MG63 (cell line): Measurements from ENCODE around the gene PKHD1. TPM values are rescaled to one million over a fixed set of nuclear protein-coding genes. Genes with fewer than 3 reads are reported as not detected.
"Not testable (repeated sequence)": the region's sequence is repeated elsewhere in the genome, so short reads cannot be mapped to it uniquely, and the experiment has no call there.

ENCODE experiments used
- DNase-seq: peaks from one replicate; pipeline ENCODE4 v3.0.0-alpha.2; 2020
- H3K27me3 ChIP-seq: fragments of 250-450 bp; sonication (Bioruptor Pico); 2 replicates; pipeline ENCODE4 v1.5.1; 2020; ENCODE audit warnings: mild to moderate bottlenecking, moderate library complexity
- H3K36me3 ChIP-seq: fragments of 250-450 bp; sonication (Bioruptor Pico); 2 replicates; pipeline ENCODE4 v1.5.1; 2020; ENCODE audit warnings: mild to moderate bottlenecking, moderate library complexity
- H3K4me3 ChIP-seq: fragments of 250-450 bp; sonication (Bioruptor Pico); 2 replicates; pipeline ENCODE4 v1.5.1; 2020; ENCODE audit warnings: mild to moderate bottlenecking, moderate library complexity
- H3K9me3 ChIP-seq: fragments of 250-450 bp; sonication (Bioruptor Pico); 2 replicates; pipeline ENCODE4 v1.5.1; 2020; ENCODE audit warnings: mild to moderate bottlenecking, moderate library complexity
- total RNA-seq: library from RNA; depleted of rRNA; stranded (reverse); fragments of >200 nt; shearing (Covaris generic); gene quantifications from 2 replicates; pipeline ENCODE4 v1.2.3, GENCODE V29; 2014; ENCODE audit warnings: low replicate concordance

PKHD1 gene
- total RNA-seq, 1 experiment from 2014 or later = not detected

GRCh38 chr6:51885957-51886356 lies 201.5 kb downstream of the PKHD1 start:
- H3K27me3 ChIP-seq = no peaks in the 10 kb centered on the region
- no peaks in the 10 kb centered on the region for H3K9me3 ChIP-seq
- no peaks in the 10 kb centered on the region for H3K36me3 ChIP-seq
- H3K4me3 ChIP-seq = no peak overlapping the region
- DNase-seq = no peak

GRCh38 chr6:51868591-51869355 lies 218.6 kb downstream of the PKHD1 start:
- DNase-seq = peak; percentile 62
- Histone ChIP-seq H3K9me3 (no peaks in the 10 kb centered on the region), H3K36me3 (no peaks in the 10 kb centered on the region), H3K27me3 (no peaks in the 10 kb centered on the region), H3K4me3 (no peak overlapping the region)

GRCh38 chr6:51866867-51867266 lies 220.5 kb downstream of the PKHD1 start:
- Histone ChIP-seq H3K9me3 (no peaks in the 10 kb centered on the region), H3K36me3 (no peaks in the 10 kb centered on the region), H3K4me3 (no peak overlapping the region), H3K27me3 (no peaks in the 10 kb centered on the region)
- no peak for DNase-seq

- no peaks in the 10 kb centered on the region for H3K27me3 ChIP-seq
- no peak for DNase-seq
- H3K36me3 ChIP-seq = no peaks in the 10 kb centered on the region
- H3K9me3 ChIP-seq = no peaks in the 10 kb centered on the region
- H3K4me3 ChIP-seq = no peak overlapping the region
Observed at GRCh38 chr6:51865996-51866395, 221.4 kb downstream of the PKHD1 start.

- no peak overlapping the region for H3K4me3 ChIP-seq
- H3K27me3 ChIP-seq = no peaks in the 10 kb centered on the region
- no peaks in the 10 kb centered on the region for H3K36me3 ChIP-seq
- no peaks in the 10 kb centered on the region for H3K9me3 ChIP-seq
- no peak for DNase-seq
Observed at GRCh38 chr6:51865176-51865575, 222.2 kb downstream of the PKHD1 start.

GRCh38 chr6:51857134-51857533 lies 230.3 kb downstream of the PKHD1 start:
- no peak overlapping the region for H3K4me3 ChIP-seq
- H3K9me3 ChIP-seq = no peaks in the 10 kb centered on the region
- DNase-seq = no peak
- no peaks in the 10 kb centered on the region for H3K36me3 ChIP-seq
- no peaks in the 10 kb centered on the region for H3K27me3 ChIP-seq

- Histone ChIP-seq H3K9me3 (no peaks in the 10 kb centered on the region), H3K27me3 (no peaks in the 10 kb centered on the region), H3K4me3 (no peak overlapping the region), H3K36me3 (no peaks in the 10 kb centered on the region)
- no peak for DNase-seq
Observed at GRCh38 chr6:51856508-51856907, 230.9 kb downstream of the PKHD1 start.

GRCh38 chr6:51855310-51856082 lies 231.9 kb downstream of the PKHD1 start:
- H3K9me3 ChIP-seq = no peaks in the 10 kb centered on the region
- no peaks in the 10 kb centered on the region for H3K27me3 ChIP-seq
- no peak overlapping the region for H3K4me3 ChIP-seq
- no peaks in the 10 kb centered on the region for H3K36me3 ChIP-seq
- DNase-seq = no peak

- no peak overlapping the region for H3K4me3 ChIP-seq
- no peak for DNase-seq
- no peaks in the 10 kb centered on the region for H3K9me3 ChIP-seq
- no peaks in the 10 kb centered on the region for H3K27me3 ChIP-seq
- H3K36me3 ChIP-seq = no peaks in the 10 kb centered on the region
Observed at GRCh38 chr6:51854876-51855275, 232.5 kb downstream of the PKHD1 start.

- no peaks in the 10 kb centered on the region for H3K9me3 ChIP-seq
- H3K36me3 ChIP-seq = no peaks in the 10 kb centered on the region
Observed at GRCh38 chr6:51854347-51854746, 233.1 kb downstream of the PKHD1 start.

GRCh38 chr6:51853109-51853508 lies 234.3 kb downstream of the PKHD1 start:
- not testable (repeated sequence) for H3K4me3 ChIP-seq, H3K27me3 ChIP-seq, H3K9me3 ChIP-seq, H3K36me3 ChIP-seq, DNase-seq

More at GRCh38 chr6:51854347-51854746, 233.1 kb downstream of the PKHD1 start:
- no peak for DNase-seq
- H3K4me3 ChIP-seq = no peak overlapping the region
- no peaks in the 10 kb centered on the region for H3K27me3 ChIP-seq

GRCh38 chr6:51846531-51846930 lies 240.9 kb downstream of the PKHD1 start:
- H3K36me3 ChIP-seq = no peaks in the 10 kb centered on the region
- H3K4me3 ChIP-seq = no peak overlapping the region
- DNase-seq = no peak
- no peaks in the 10 kb centered on the region for H3K9me3 ChIP-seq
- no peaks in the 10 kb centered on the region for H3K27me3 ChIP-seq

- no peaks in the 10 kb centered on the region for H3K36me3 ChIP-seq
- no peaks in the 10 kb centered on the region for H3K9me3 ChIP-seq
- H3K4me3 ChIP-seq = no peak overlapping the region
- DNase-seq = peak; percentile 6
- H3K27me3 ChIP-seq = no peaks in the 10 kb centered on the region
Observed at GRCh38 chr6:51844336-51844735, 243.1 kb downstream of the PKHD1 start.

GRCh38 chr6:51843456-51844056 lies 243.9 kb downstream of the PKHD1 start:
- Histone ChIP-seq H3K4me3 (no peak overlapping the region), H3K9me3 (no peaks in the 10 kb centered on the region), H3K36me3 (no peaks in the 10 kb centered on the region), H3K27me3 (no peaks in the 10 kb centered on the region)
- no peak for DNase-seq

- DNase-seq = no peak
- no peaks in the 10 kb centered on the region for H3K9me3 ChIP-seq
- no peaks in the 10 kb centered on the region for H3K27me3 ChIP-seq
- no peaks in the 10 kb centered on the region for H3K36me3 ChIP-seq
- no peak overlapping the region for H3K4me3 ChIP-seq
Observed at GRCh38 chr6:51842804-51843378, 244.5 kb downstream of the PKHD1 start.

- Histone ChIP-seq H3K9me3 (no peaks in the 10 kb centered on the region), H3K27me3 (no peaks in the 10 kb centered on the region), H3K36me3 (no peaks in the 10 kb centered on the region), H3K4me3 (no peak overlapping the region)
- no peak for DNase-seq
Observed at GRCh38 chr6:51842061-51842803, 245.2 kb downstream of the PKHD1 start.

- H3K4me3 ChIP-seq = no peak overlapping the region
- DNase-seq = no peak
- H3K27me3 ChIP-seq = no peaks in the 10 kb centered on the region
- no peaks in the 10 kb centered on the region for H3K36me3 ChIP-seq
- no peaks in the 10 kb centered on the region for H3K9me3 ChIP-seq
Observed at GRCh38 chr6:51841626-51842025, 245.8 kb downstream of the PKHD1 start.
